Astrocyte (in vitro differentiated cells and primary cell): Measurements from ENCODE around the gene MRPL46. TPM values are rescaled to one million over a fixed set of nuclear protein-coding genes. Genes with fewer than 3 reads are reported as not detected.

Source experiments
- DNase-seq: peaks from one replicate; pipeline ENCODE4 v3.0.0-alpha.2; 2010; ENCODE audit warnings: low read depth
- FAIRE-seq: peaks from 2 replicates; lab custom pipeline; 2011; peaks lifted over from hg19 to GRCh38; lab: Jason Lieb, UNC
- H2AFZ ChIP-seq: 2 replicates; pipeline ENCODE4 v1.6.0; 2012; ENCODE audit warnings: low read depth, low read length, inconsistent platforms
- H3K27ac ChIP-seq: 2 replicates; pipeline ENCODE4 v1.5.1; 2011; ENCODE audit warnings: low read depth, low read length, inconsistent platforms
- H3K27me3 ChIP-seq: 2 replicates; pipeline ENCODE4 v1.6.0; 2011; ENCODE audit warnings: low read length, inconsistent platforms; ENCODE audit not compliant: insufficient read depth
- H3K36me3 ChIP-seq: 2 replicates; pipeline ENCODE4 v1.5.1; 2011; ENCODE audit warnings: low read length, inconsistent platforms; ENCODE audit not compliant: insufficient read depth
- H3K4me1 ChIP-seq: 2 replicates; pipeline ENCODE4 v1.5.1; 2011; ENCODE audit warnings: low read length, inconsistent platforms; ENCODE audit not compliant: insufficient read depth
- H3K4me2 ChIP-seq: 2 replicates; pipeline ENCODE4 v1.6.0; 2012; ENCODE audit warnings: low read length, inconsistent platforms
- H3K4me3 ChIP-seq: 2 replicates; pipeline ENCODE4 v1.5.1; 2011; ENCODE audit warnings: low read depth, mild to moderate bottlenecking, low read length, inconsistent platforms; ENCODE audit not compliant: insufficient read depth
- H3K79me2 ChIP-seq: 2 replicates; pipeline ENCODE4 v1.6.0; 2012; ENCODE audit warnings: mild to moderate bottlenecking, low read length, inconsistent platforms; ENCODE audit not compliant: insufficient read depth
- H3K9ac ChIP-seq: 2 replicates; pipeline ENCODE4 v1.6.0; 2012; ENCODE audit warnings: mild to moderate bottlenecking, low read length, inconsistent platforms
- H3K9me3 ChIP-seq: 2 replicates; pipeline ENCODE4 v1.5.1; 2012; ENCODE audit warnings: low read depth, mild to moderate bottlenecking, low read length, inconsistent platforms; ENCODE audit not compliant: insufficient read depth
- H4K20me1 ChIP-seq: 2 replicates; pipeline ENCODE4 v1.6.0; 2012; ENCODE audit warnings: low read length, inconsistent platforms; ENCODE audit not compliant: insufficient read depth
- H3K27ac Mint-ChIP-seq: one replicate; pipeline ENCODE4 v1.8.0; 2021; ENCODE audit warnings: mild to moderate bottlenecking, mixed read lengths; ENCODE audit not compliant: unreplicated experiment
- H3K27me3 Mint-ChIP-seq: one replicate; pipeline ENCODE4 v1.8.0; 2021; ENCODE audit warnings: low read depth, mixed read lengths; ENCODE audit not compliant: unreplicated experiment
- H3K36me3 Mint-ChIP-seq: one replicate; pipeline ENCODE4 v1.8.0; 2021; ENCODE audit warnings: low read depth, mixed read lengths; ENCODE audit not compliant: unreplicated experiment
- H3K4me1 Mint-ChIP-seq: one replicate; pipeline ENCODE4 v1.8.0; 2021; ENCODE audit warnings: low read depth, mixed read lengths; ENCODE audit not compliant: unreplicated experiment
- H3K4me3 Mint-ChIP-seq: one replicate; pipeline ENCODE4 v1.8.0; 2021; ENCODE audit warnings: mild to moderate bottlenecking, moderate library complexity, mixed read lengths; ENCODE audit not compliant: unreplicated experiment
- H3K9me3 Mint-ChIP-seq: one replicate; pipeline ENCODE4 v1.8.0; 2021; ENCODE audit warnings: mild to moderate bottlenecking, mixed read lengths; ENCODE audit not compliant: unreplicated experiment
- CTCF ChIP-seq: IDR thresholded peaks from 2 replicates; pipeline ENCODE4 v1.5.1; 2011; ENCODE audit warnings: low read depth, mild to moderate bottlenecking, inconsistent platforms, low read length, moderate library complexity; ENCODE audit not compliant: insufficient read depth
- EZH2 ChIP-seq: IDR thresholded peaks from 2 replicates; pipeline ENCODE4 v1.6.1; 2012; ENCODE audit warnings: mild to moderate bottlenecking, low read length, inconsistent platforms; ENCODE audit not compliant: insufficient read depth
- total RNA-seq: library from RNA; stranded (reverse); gene quantifications from 2 replicates; pipeline ENCODE4 v1.2.1, GENCODE V29; 2021

The MRPL46 gene
- total RNA-seq, 1 donor from 2014 or later = 24.3 TPM

DNA sequence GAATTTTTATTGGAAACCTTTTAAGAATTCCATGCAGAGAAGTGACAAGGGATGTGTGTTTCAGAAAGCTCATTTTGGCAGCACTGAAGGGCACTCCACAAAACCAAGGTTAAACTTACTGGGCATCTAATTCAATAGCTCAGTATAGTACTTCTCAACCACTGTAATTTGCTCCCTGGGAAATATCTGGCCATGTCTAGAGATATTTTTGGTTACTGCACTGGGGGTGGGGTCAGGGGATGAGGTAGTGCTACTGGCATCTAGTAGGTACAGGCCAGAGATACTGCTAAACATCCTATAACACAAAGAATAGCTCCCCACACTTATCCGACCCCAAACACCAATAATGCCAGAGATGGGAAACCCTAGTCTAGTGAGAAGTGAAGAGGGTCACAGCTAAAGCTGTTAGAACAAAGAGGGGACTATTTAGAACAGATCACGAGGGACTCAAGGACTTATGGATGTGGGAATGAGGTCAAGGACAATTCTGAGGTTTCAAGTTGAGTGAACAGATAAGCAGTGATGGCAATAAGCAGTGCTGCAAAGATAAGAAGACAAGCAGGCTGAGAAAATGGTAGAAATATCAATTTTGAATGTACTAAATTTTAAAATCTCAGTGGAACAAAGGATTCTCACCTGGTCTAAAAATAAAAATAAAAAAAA is 3.2 kb downstream of the MRPL46 start:
- no peaks in the 10 kb centered on the region for H3K9me3 ChIP-seq
- Mint-ChIP-seq H3K27ac (no peak overlapping the region), H3K4me3 (no peak overlapping the region), H3K36me3 (peaks cover 2% of the 10 kb centered on the region), H3K9me3 (no peaks in the 10 kb centered on the region), H3K4me1 (peaks cover 29% of the 10 kb centered on the region), H3K27me3 (no peaks in the 10 kb centered on the region)
- no peaks in the 10 kb centered on the region for H3K27me3 ChIP-seq
- H3K9ac ChIP-seq = no peak overlapping the region
- H3K4me1 ChIP-seq = peaks cover 18% of the 10 kb centered on the region
- no peak overlapping the region for H3K4me2 ChIP-seq
- peaks cover 36% of the 10 kb centered on the region for H3K79me2 ChIP-seq
- FAIRE-seq (no peak), DNase-seq (no peak)
- H2AFZ ChIP-seq = no peak overlapping the region
- H3K36me3 ChIP-seq = peaks cover 29% of the 10 kb centered on the region
- H4K20me1 ChIP-seq = no peaks in the 10 kb centered on the region
- TF ChIP-seq CTCF (no peak), EZH2 (no peak)
- H3K4me3 ChIP-seq = no peak overlapping the region
- no peak overlapping the region for H3K27ac ChIP-seq

DNA sequence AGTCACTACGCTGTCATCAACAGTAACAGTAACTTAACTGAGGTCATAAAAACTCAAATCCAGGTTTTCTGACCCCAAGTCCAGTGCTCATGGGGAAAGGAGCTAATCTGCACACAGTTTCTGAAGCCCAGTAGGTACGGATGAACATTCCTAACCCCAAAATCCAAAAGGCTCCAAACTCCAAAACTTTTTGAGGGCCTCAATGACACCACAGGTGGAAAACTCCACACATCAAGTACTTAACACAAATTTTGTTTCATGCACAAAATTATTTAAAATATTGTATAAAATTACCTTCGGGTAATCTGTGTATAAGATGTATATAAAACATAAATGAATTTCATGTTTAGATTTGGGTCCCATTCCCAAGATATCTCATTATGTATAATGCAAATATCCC is 10.5 kb downstream of the MRPL46 start:
- no peak overlapping the region for H3K4me3 Mint-ChIP-seq
- peaks cover 15% of the 10 kb centered on the region for H3K36me3 ChIP-seq
- FAIRE-seq = no peak

More for the DNA sequence above, 10.5 kb downstream of the MRPL46 start:
- no peak overlapping the region for H2AFZ ChIP-seq
- no peaks in the 10 kb centered on the region for H3K9me3 ChIP-seq
- H3K4me1 ChIP-seq = peaks cover 10% of the 10 kb centered on the region
- no peaks in the 10 kb centered on the region for H3K79me2 ChIP-seq
- H3K27me3 ChIP-seq = no peaks in the 10 kb centered on the region
- H3K9ac ChIP-seq = no peak overlapping the region
- DNase-seq = no peak
- no peak overlapping the region for H3K4me2 ChIP-seq
- no peaks in the 10 kb centered on the region for H3K27me3 Mint-ChIP-seq
- H3K36me3 Mint-ChIP-seq = peaks cover 2% of the 10 kb centered on the region
- H3K27ac ChIP-seq = no peak overlapping the region
- peaks cover 11% of the 10 kb centered on the region for H3K4me1 Mint-ChIP-seq
- H3K9me3 Mint-ChIP-seq = no peaks in the 10 kb centered on the region
- H3K4me3 ChIP-seq = no peak overlapping the region
- H4K20me1 ChIP-seq = no peaks in the 10 kb centered on the region
- TF ChIP-seq CTCF = no peak
- TF ChIP-seq EZH2 = no peak
- no peak overlapping the region for H3K27ac Mint-ChIP-seq
